SK-N-SH (cell line): Measurements from ENCODE around the gene CD22. TPM values are rescaled to one million over a fixed set of nuclear protein-coding genes. Genes with fewer than 3 reads are reported as not detected.

Source experiments
- CTCF ChIA-PET: fragments of 300-600, 350-600 bp; formaldehyde crosslinking; extraction: SDS; loops from one replicate; lab custom pipeline; 2021; lab: Yijun Ruan, JAX
- POLR2A ChIA-PET: fragments of 350-600 bp; sonication (Branson Sonifier 250); formaldehyde crosslinking; extraction: SDS; loops from one replicate; lab custom pipeline; 2020; ENCODE audit warnings: antibody characterized with exemption, inconsistent platforms; lab: Yijun Ruan, JAX
- DNase-seq: peaks from one replicate; pipeline ENCODE4 v3.0.0; 2012
- H2AFZ ChIP-seq: fragments of 200-600 bp; sonication (generic); 2 replicates; pipeline ENCODE4 v1.8.1; 2016; ENCODE audit warnings: antibody characterized with exemption, mild to moderate bottlenecking, low read depth
- H3F3A ChIP-seq: fragments of 200-600 bp; sonication (generic); replicated peaks from 2 replicates; pipeline ENCODE3; 2016; ENCODE audit warnings: antibody characterized with exemption, mild to moderate bottlenecking; ENCODE audit not compliant: insufficient read depth
- H3K27ac ChIP-seq, 2 experiments: fragments of 200-500 bp in 1 of 2; fragments of 200-600 bp in 1 of 2; sonication (Bioruptor generic) in 1 of 2; sonication (generic), shearing (Covaris generic) in 1 of 2; 2 replicates each; pipeline versions ENCODE4 v1.5.1 to v1.6.1; 2014 to 2016; ENCODE audit warnings: low read depth in 2 of 2, inconsistent platforms in 1 of 2, low read length in 1 of 2, mild to moderate bottlenecking in 1 of 2, mixed read lengths in 1 of 2
- H3K27me3 ChIP-seq: fragments of 200-600 bp; sonication (generic), shearing (Covaris generic); 2 replicates; pipeline ENCODE4 v1.6.1; 2016; ENCODE audit warnings: mixed run types; ENCODE audit not compliant: insufficient read depth
- H3K36me3 ChIP-seq, 2 experiments: fragments of 200-500 bp in 1 of 2; fragments of 200-600 bp in 1 of 2; sonication (Bioruptor generic) in 1 of 2; sonication (generic) in 1 of 2; replicated peaks in 1 of 2; 2 replicates each; pipeline versions ENCODE3 to v1.5.1; 2014 to 2016; ENCODE audit warnings: low read length in 1 of 2, mild to moderate bottlenecking in 1 of 2; ENCODE audit not compliant: insufficient read depth in 2 of 2, control insufficient read depth in 1 of 2
- H3K4me1 ChIP-seq, 2 experiments: fragments of 200-500 bp in 1 of 2; fragments of 200-600 bp in 1 of 2; sonication (Bioruptor generic) in 1 of 2; sonication (generic), shearing (Covaris generic) in 1 of 2; 2 replicates each; pipeline versions ENCODE4 v1.5.1 to v1.6.1; 2014 to 2016; ENCODE audit warnings: low read depth in 1 of 2, low read length in 1 of 2, mixed run types in 1 of 2; ENCODE audit not compliant: insufficient read depth in 2 of 2, control insufficient read depth in 1 of 2
- H3K4me2 ChIP-seq: fragments of 200-600 bp; sonication (generic), shearing (Covaris generic); 2 replicates; pipeline ENCODE4 v1.6.1; 2017; ENCODE audit warnings: mixed run types
- H3K4me3 ChIP-seq, 2 experiments: fragments of 200-500 bp in 1 of 2; fragments of 200-600 bp in 1 of 2; sonication (Bioruptor generic) in 1 of 2; sonication (generic), shearing (Covaris generic) in 1 of 2; 2 replicates each; pipeline versions ENCODE4 v1.5.1 to v1.8.1; 2014 to 2016; ENCODE audit warnings: low read depth in 2 of 2, inconsistent platforms in 1 of 2, low read length in 1 of 2, mild to moderate bottlenecking in 1 of 2, mixed read lengths in 1 of 2, moderate library complexity in 1 of 2
- H3K79me2 ChIP-seq: fragments of 200-600 bp; sonication (generic); 2 replicates; pipeline ENCODE4 v1.8.1; 2017; ENCODE audit warnings: mild to moderate bottlenecking; ENCODE audit not compliant: insufficient read depth
- H3K9ac ChIP-seq: fragments of 200-600 bp; sonication (generic); 2 replicates; pipeline ENCODE4 v1.6.1; 2017; ENCODE audit warnings: mixed run types
- H3K9me2 ChIP-seq: fragments of 200-600 bp; sonication (generic); 2 replicates; pipeline ENCODE4 v1.6.1; 2017; ENCODE audit warnings: mixed run types
- H3K9me3 ChIP-seq: fragments of 200-600 bp; sonication (generic); 2 replicates; pipeline ENCODE4 v1.6.1; 2017; ENCODE audit warnings: mixed run types, mild to moderate bottlenecking, moderate library complexity
- H4K20me1 ChIP-seq: fragments of 200-600 bp; sonication (generic); 2 replicates; pipeline ENCODE4 v1.6.1; 2017; ENCODE audit warnings: mild to moderate bottlenecking, mixed run types; ENCODE audit not compliant: insufficient read depth
- CTCF ChIP-seq: fragments of 200-600 bp; sonication (generic); IDR thresholded peaks from 2 replicates; pipeline ENCODE4 v1.6.1; 2017; ENCODE audit warnings: antibody characterized with exemption, mild to moderate bottlenecking, moderate library complexity
- EP300 ChIP-seq, 2 experiments: IDR thresholded peaks; 2 replicates each; pipeline versions ENCODE4 v1.4.0 to v1.6.1; 2012; ENCODE audit warnings: borderline replicate concordance in 1 of 2, low read depth in 1 of 2, low read length in 1 of 2
- EZH2phosphoT487 ChIP-seq: fragments of 200-600 bp; sonication (generic); IDR thresholded peaks from 2 replicates; pipeline ENCODE4 v1.6.1; 2017; ENCODE audit warnings: low read depth, mixed run types, mild to moderate bottlenecking, antibody characterized with exemption, moderate library complexity, borderline replicate concordance
- FOXM1 ChIP-seq: IDR thresholded peaks from 2 replicates; pipeline ENCODE4 v1.4.0; 2012; ENCODE audit warnings: low read depth, mild to moderate bottlenecking
- GABPA ChIP-seq: IDR thresholded peaks from 2 replicates; pipeline ENCODE4 v1.4.0; 2012; ENCODE audit warnings: low read depth, mild to moderate bottlenecking
- GATA2 ChIP-seq: sonication (generic); formaldehyde crosslinking; IDR thresholded peaks from 2 replicates; pipeline ENCODE4 v1.5.0; 2020; ENCODE audit warnings: mild to moderate bottlenecking, missing genetic modification reagents
- IRF3 ChIP-seq: fragments of 150-350 bp; IDR thresholded peaks from 2 replicates; pipeline ENCODE4 v1.6.1; 2016; ENCODE audit warnings: mild to moderate bottlenecking, low read depth, low read length
- JUND ChIP-seq: IDR thresholded peaks from 2 replicates; pipeline ENCODE4 v1.4.0; 2012
- MAX ChIP-seq: IDR thresholded peaks from 2 replicates; pipeline ENCODE4 v1.4.0; 2012; ENCODE audit warnings: low read depth
- MEF2A ChIP-seq: IDR thresholded peaks from 2 replicates; pipeline ENCODE4 v1.4.0; 2012; ENCODE audit warnings: low read depth, borderline replicate concordance
- NRF1 ChIP-seq: IDR thresholded peaks from 2 replicates; pipeline ENCODE4 v1.6.1; 2012; ENCODE audit warnings: low read depth, mild to moderate bottlenecking, low read length
- POLR2AphosphoS5 ChIP-seq: IDR thresholded peaks from 2 replicates; pipeline ENCODE4 v1.6.1; 2012; ENCODE audit warnings: low read depth, low read length
- REST ChIP-seq: IDR thresholded peaks from 2 replicates; pipeline ENCODE4 v1.6.1; 2012; ENCODE audit warnings: mild to moderate bottlenecking, low read depth, low read length, moderate library complexity
- RFX5 ChIP-seq: IDR thresholded peaks from 2 replicates; pipeline ENCODE4 v1.6.1; 2012; ENCODE audit warnings: mild to moderate bottlenecking, improper control_type of control experiment, low read length
- RXRA ChIP-seq: IDR thresholded peaks from 2 replicates; pipeline ENCODE4 v1.4.0; 2012; ENCODE audit warnings: low read depth, mild to moderate bottlenecking, borderline replicate concordance
- SIN3A ChIP-seq: IDR thresholded peaks from 2 replicates; pipeline ENCODE4 v1.6.1; 2012; ENCODE audit warnings: low read depth, mild to moderate bottlenecking, low read length, moderate library complexity, borderline replicate concordance
- SMC3 ChIP-seq: IDR thresholded peaks from 2 replicates; pipeline ENCODE4 v1.6.1; 2012; ENCODE audit warnings: low read depth, low read length, improper control_type of control experiment
- TCF12 ChIP-seq: IDR thresholded peaks from 2 replicates; pipeline ENCODE4 v1.4.0; 2012
- USF2 ChIP-seq: fragments of 150-350 bp; IDR thresholded peaks from 2 replicates; pipeline ENCODE4 v1.6.1; 2017; ENCODE audit warnings: antibody characterized with exemption, low read length, low read depth, borderline replicate concordance
- WGBS: methylation state at CpG from one replicate; pipeline ENCODE4 v1.1.6; 2017; ENCODE audit warnings: low lambda C conversion rate; 5-methylcytosine and 5-hydroxymethylcytosine counted together
- polyA plus RNA-seq, 3 experiments: library from polyadenylated mRNA; depleted of rRNA; stranded (reverse); fragments of >200 nt; gene quantifications; 2 replicates each; pipeline ENCODE4 v1.2.3, GENCODE V29; 2012

The CD22 gene
- polyA plus RNA-seq, 1 of the 3 experiments (the other 2 are of a cell fraction), result 0.18 TPM

DNA sequence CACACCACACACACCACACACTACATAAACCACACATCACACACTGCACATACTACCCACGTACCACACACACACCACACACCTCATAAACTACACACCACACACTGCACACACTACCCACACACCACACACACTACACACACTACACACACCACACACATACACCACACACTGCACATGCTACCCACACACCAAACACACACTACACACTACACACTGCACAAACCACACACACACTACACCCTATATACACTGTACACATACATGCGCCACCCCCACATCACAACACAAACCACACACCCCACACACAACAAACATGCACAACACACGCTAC, 31.5 kb upstream of the CD22 start:
- Histone ChIP-seq H3K79me2 (no peaks in the 10 kb centered on the region), H3K4me2 (no peak overlapping the region), H3K9me3 (no peaks in the 10 kb centered on the region), H3K4me3 (no peak overlapping the region), H3K27me3 (peaks cover 61% of the 10 kb centered on the region), H3K36me3 (no peaks in the 10 kb centered on the region), H2AFZ (no peak overlapping the region), H3K4me1 (no peaks in the 10 kb centered on the region), H4K20me1 (no peaks in the 10 kb centered on the region), H3K9me2 (no peaks in the 10 kb centered on the region), H3F3A (no peaks in the 10 kb centered on the region), H3K27ac (no peak overlapping the region), H3K9ac (no peak overlapping the region)
- 51% methylated on average over 3 of the region's 3 CpGs for WGBS
- TF ChIP-seq FOXM1 (no peak), SMC3 (no peak), EZH2phosphoT487 (no peak), EP300 (IDR thresholded peaks at IDR 0.05; ENCODE audit: borderline replicate concordance in 1 of 2, low read depth in 1 of 2, low read length in 1 of 2) (no peak), POLR2AphosphoS5 (no peak), RFX5 (no peak), IRF3 (no peak), REST (no peak), RXRA (no peak), SIN3A (no peak), MAX (no peak), CTCF (no peak), USF2 (no peak), TCF12 (no peak), GATA2 (CRISPR knock-in tag) (no peak), JUND (no peak), MEF2A (no peak), GABPA (no peak), NRF1 (no peak)
- ChIA-PET POLR2A (no interaction called here), CTCF (no interaction called here)
- DNase-seq, result no peak
